HG03571 (cell line): ENCODE results near the gene CAPRIN2.

Source experiments
- ATAC-seq: cut with Tn5 transposase; IDR thresholded peaks from one replicate; pipeline ENCODE4 v1.9.1; 2021; ENCODE audit not compliant: unreplicated experiment

Gene CAPRIN2

DNA sequence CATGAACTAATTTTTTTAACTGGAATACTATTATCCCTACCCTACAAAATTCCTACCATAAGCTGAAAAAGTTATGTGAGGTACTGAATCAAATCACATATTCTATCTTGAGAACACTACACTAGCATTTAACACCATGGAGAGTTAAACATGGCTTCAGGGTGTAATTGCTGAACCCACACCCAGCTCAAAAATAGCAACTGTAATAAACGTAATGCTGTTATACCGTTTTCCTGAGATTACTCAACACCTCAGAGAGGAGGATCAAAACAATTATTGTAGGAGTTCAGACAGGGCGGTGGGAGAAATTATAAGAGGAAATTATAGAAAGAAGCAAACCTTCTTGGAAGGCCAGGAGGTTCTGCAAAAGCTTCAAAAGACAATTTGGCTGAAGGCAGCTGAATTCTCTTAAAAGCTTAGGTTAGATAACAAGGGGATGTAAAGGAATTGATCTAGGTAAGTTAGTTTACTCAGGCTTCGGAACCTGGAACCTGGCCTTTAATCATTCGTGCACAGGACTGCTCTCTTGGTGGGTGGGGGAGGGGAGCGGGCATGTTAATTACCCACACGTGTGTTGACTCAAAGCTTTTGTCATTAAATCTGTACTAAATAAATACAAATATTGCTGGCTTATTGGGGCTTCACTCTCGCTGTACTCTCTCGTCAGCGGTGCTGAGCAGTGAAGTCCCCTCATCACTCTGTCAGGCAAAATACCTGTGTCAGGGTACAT lies 47.0 kb downstream of the CAPRIN2 start:
- ATAC-seq: no peak

DNA sequence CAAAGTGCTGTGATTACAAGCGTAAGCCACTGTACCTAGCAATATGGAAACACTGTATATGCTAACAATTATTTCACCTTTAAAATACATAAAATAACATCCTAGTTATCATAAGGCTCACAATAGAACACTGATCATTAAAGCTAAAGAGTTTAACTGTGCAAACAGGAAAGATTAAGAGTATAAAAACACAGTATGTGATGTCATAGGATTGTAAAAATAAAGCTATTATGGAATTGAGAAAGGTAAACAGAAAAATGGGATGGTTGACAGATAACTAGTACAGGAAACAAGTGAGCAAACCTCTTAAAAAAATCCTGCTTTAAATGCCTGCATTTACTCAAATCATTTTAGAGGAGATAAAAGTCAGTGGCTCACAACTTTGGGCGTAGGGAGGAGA lies 48.3 kb downstream of the CAPRIN2 start:
- no peak for ATAC-seq

DNA sequence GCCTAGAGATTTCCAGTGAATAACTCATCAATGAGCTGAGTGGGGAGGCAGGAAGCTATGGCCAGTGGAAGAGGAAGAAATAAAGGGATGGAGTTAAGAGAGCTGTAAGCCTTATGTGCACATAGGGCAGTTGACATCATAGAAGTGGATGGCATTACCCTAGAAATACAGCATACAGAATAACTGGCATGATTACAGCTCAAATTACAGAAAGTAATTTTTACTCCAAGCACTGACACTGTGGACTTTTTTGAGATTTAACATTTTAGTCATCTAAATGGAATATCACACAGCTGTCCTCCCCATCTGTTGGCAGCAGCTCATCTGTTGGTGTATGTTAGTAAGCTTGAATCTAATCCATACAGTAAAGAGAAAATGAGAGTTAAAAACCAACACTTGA lies 53.7 kb downstream of the CAPRIN2 start:
- no peak for ATAC-seq

DNA sequence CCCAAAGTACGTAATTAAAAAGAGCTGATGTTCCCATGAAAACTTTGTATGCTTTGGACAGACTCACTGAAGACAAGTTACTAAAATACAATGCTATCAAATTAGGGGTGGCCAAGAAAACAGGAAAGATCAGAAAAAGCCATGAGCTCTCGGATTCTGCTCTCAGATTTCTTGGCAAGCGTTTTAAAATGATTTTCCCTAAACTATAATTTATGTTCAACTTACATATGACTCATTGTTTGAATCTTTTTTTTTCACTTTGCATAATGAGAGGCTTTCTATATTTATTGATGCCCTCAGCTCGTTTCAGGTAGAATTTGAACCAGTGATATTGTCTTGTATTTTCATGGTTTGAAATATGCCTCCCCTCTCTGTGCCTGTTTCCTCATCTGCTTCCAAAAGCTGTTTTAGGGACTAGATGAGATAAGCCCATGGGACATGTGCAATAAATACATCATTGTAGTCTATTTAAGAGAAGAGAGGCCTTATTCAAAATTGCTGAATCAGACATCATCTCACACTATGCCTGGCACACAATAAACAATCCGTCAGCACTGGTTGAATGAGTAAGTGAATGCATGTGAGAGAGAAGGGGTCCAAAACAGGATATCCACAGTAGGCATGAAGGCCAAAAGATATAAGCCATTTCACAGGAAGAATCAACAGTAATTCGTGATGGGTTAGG lies 54.4 kb downstream of the CAPRIN2 start:
- no peak for ATAC-seq

DNA sequence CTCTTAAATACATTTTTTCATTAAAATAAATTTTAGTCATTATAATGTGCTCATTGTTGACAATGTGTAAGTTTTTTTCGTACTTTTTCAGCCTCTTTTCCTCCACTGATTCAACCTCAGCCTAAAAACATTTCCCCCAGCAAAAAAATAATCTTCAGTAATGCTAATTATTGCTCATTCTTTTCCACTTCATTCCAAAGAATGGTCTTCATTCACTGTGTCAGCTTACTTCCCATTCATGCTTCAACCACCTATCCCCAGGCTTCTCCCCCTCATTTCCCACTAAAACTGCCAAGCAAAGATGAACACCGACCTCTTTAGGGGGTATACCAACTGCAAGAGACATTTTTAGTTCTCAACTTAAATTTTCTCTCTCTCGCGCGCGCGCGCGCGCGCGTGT lies 56.4 kb downstream of the CAPRIN2 start:
- ATAC-seq: no peak

DNA sequence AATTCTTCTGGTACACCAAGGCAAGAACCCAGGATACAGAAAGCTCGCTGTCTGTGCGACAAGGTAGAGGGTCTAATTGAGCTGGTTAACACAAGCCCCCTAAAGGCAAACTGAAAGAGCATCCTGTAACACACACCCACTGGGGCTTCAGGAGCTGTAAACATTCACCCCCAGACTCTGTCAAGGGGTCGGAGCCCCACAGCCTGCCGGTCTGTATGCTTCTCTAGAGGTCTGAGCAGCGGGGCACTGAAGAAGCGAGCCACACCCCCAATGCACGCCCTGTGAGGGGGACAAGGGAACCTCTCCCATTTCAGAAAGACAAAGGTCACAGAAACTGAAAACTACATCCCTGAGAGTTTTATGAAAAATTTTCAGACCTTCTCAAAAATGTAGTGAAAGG lies 57.8 kb downstream of the CAPRIN2 start:
- ATAC-seq: no peak

DNA sequence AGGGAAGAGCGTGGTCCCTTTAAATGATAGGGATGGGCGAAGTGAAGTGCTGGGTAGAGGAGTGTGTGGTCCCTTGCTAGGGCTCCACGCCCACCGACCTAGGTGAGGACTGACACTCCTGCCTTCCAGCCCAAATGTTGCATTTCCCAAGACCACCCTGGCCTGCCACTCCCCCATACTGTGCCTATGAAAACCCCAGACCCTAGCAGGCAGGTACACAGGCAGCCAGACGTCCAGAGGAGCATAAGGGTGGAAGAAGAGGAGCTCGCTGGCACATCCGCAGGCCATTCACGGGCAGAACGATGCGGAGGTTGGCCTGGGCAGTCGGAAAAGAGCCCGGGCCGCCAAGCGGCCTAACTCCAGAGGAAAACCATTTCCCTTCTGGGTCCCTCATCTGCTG lies 58.3 kb downstream of the CAPRIN2 start:
- ATAC-seq: no peak

DNA sequence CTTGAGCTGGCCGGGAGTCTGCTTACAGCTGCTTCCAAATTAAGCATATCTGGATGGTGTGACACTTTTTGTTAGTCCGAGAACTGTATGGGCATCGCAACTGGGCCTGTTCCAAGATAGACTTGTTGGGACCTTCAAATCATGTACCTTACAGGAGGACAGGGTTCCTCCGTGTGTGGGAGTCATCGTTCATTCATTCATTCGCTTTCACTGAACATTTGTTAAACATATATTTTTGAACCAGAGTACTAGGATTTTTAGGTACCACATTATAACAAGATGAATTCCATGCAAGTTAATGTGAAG lies 58.7 kb downstream of the CAPRIN2 start:
- peak; percentile 31 for ATAC-seq

DNA sequence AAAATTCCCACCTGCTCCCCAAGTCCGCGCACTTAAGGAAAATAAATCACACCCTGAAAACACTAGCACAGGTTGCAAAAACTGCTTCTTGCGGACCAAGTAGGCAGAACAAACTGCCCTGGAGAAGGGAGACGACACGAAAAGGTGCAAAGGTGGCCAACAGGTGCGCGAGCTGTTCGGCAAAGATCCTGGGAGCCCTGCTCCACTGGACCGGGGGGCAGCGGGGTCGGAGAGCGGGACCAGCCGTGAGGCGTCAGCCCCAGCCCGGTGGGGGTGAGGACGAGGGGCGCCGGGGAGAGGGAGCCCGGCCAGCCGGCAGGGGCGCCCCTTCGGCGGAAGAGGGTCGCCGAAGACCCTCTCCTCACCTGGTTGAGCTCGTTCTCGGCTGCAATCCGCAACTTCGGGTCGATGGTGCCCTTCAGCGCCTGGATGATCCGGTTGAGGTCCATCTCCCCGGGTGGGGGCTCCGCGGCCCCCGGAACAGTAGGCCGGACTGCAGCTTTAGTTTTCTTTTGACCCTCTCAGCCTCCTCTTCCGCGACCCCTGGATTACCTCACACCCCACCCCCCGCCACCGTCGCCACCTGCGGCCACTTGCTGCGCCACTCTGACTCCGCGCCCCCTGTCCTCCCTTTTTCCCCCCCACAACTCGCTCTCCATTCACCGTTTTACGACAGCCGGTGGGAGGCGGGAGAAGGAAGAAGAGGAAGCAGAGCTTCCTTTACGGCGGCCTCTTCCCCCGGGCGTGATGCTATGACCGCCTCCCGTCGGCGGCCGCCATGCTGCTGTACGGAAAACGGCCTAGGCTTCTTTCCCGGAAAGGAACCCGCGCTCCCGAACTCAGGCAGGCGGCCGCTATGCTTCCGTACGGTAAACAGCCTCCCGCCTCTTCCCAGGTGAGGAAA lies 59.3 kb downstream of the CAPRIN2 start, which contains the start of gene IPO8:
TSS of gene IPO8 (minus strand) at position 671 of the 904 bp plus-strand sequence. CDS start at position 449, 222 bp downstream.
- ATAC-seq: peak; percentile 84

DNA sequence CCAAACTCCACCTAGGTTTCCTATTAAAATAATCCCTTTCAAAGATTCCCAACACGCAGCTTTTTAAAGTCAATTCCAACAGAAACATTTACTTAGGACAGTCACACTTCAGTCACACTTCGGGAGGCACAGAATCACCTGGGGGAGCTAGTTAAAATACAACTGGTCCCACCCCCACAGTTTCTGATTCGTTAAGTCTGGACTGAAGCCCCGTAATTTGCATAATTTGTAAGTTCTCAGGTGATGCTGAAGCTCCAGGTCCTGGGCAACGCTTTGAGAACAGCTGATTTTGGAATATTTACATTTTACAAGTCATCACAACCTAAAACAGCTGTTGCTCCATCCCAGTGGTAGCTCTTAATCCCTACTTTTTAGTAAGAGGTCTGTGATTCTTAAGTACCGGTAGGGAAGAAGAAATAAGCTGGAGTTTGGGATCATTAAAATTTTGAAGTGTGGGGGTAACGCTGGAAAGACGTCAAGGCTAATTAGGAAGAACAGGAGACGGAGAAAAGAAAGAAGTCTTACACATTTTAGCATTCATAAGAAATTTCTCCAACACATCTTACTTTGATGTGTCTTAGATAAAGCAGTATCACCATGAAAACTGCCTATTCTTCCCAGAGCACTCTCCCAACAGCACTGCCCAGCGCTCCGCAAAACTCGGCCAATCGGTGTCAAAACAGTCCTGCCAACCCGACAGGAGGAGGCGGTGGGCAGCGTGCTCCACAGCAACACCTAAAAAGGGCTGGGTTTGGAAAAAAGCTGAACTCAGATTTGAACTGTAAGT lies 60.1 kb downstream of the CAPRIN2 start:
- peak; percentile 10 for ATAC-seq

DNA sequence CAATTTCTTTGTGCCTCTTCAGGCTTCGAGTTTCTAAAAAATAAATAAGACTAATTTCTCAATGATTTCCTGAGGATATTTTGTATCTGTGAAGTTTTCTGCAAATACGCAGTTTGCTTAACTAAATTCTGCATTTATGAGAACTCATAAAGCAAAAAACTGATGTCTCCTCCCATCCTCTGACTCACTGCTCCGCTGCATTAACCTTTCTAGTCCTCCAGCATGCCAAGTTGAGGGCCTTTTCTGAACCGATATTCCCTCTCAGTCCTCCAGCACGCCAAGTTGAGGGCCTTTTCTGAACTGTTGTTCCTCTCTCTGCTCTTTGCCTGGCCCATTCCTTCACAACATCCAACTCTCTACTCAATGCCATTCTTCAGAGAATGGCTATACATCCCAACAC lies 62.3 kb downstream of the CAPRIN2 start:
- ATAC-seq: no peak

DNA sequence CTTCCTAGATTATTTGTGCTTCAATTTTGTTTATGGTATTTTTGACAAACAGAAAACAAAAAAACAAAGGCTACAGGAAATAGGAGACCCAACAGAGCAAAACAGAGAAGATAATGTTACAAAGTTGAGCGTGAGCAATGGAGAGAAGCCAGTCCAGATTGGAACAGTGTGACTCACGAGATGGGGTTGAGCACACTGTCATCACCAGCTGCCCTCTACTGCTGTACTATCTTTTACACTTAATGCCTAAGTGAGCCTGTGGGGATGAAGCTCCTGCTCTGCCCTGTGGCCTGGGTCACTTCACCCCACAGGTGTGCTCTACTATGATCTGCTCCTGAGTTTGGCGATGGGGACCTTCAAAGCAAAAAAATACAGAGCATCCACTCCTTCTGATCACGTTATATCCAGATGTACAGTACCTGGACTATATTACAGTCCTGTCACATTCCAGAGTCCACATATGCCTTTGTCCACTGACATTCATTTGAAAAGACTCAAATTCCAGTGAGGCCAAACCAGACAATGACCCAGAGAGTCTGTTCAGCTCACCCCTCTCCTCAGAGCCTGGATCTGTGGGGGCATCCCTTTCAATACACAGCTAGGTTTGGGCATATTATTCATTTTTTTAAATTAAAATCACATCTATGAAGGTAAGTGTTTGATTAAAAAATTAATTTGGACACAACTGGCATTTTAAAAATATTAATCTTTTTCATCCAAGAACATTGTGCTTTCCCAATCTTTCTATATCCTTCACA lies 63.5 kb downstream of the CAPRIN2 start:
- ATAC-seq: no peak

DNA sequence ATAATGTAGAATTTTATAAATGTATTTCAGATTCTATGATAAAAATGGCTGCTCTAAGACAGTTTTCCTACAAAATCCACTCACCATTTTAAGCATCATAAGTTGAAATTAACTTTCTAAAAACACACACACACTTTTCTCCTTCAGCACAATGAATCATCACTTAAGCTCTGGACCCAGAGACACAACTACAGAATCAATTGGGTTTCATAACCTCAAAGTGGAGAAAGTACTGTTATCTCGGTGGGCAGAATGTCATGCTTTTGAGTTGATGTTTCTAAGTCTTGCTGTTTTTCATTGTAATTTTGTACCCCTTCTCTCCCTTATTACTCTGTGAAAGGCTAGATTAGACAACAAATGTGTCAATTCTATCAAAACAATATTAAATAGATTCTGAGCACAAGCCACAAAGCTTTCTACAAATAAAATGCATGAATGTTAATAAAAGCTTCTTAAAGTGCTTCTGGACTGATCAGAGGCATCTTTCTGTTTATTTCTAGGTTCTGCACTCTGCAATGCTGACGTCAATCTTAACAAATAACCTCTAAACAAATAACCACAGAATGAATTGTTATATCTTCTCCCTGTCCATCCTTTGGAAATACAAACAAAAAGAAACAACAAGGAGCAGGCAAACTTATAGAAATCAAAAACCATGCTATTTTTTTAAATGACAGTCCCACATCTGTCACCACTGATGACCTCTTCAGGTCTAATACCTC lies 67.3 kb downstream of the CAPRIN2 start:
- ATAC-seq: no peak

DNA sequence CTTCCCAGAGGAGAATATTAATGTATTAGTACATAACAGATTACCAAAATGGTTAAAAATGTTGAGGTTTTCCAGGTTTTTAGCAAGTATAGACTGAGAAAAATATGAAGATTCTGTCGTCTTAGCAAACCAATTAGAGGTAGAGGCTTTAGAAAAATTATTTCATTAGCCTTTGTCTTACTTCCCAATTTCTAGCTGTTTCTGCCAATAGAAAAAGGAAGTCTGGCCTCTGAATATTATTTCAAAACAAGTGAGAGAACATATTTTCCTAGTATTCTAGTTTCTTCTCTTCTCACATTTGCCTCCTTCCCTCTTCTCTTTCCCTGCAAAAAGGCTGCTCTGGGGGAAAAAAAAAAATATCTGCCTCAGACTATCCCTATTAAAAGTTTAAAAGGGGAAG lies 75.5 kb downstream of the CAPRIN2 start:
- no peak for ATAC-seq

DNA sequence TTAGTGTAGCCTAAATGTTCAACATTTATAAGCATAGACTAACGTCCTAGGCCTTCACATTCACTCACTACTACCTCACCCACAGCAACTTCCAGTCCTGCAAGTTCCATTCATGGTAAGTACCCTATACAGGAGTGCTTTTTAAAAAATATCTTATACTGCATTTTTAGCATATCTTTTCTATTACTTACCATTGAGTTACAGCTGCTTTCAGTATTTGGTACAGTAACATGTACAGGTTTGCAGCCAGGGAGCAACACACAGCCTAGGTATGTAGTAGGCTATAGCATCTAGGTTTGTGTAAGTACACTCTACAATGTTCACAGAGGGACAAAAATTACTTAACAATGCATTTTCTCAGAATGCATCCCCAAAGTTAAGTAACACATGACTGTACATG lies 76.5 kb downstream of the CAPRIN2 start:
- no peak for ATAC-seq

DNA sequence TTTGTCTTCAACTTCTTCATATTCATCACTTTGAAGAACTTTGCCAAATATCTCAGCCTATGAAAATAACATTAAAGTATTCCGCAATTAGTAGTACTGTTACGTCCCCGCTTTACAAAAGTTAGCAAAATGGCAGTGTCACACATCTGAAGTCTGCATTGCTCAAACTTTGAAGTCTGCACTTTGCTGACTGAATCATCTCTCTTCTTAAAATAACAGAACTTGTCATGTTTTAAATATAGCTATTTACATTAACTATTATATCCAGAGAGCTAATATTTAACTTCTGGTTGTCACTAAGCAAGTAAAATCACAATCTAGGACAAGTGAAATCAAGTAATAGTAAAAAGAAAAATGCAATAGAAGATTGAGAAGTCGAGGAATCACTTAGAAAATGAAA lies 93.5 kb downstream of the CAPRIN2 start:
- ATAC-seq: no peak
